ENCODE measurements around the gene TP73.

DNA sequence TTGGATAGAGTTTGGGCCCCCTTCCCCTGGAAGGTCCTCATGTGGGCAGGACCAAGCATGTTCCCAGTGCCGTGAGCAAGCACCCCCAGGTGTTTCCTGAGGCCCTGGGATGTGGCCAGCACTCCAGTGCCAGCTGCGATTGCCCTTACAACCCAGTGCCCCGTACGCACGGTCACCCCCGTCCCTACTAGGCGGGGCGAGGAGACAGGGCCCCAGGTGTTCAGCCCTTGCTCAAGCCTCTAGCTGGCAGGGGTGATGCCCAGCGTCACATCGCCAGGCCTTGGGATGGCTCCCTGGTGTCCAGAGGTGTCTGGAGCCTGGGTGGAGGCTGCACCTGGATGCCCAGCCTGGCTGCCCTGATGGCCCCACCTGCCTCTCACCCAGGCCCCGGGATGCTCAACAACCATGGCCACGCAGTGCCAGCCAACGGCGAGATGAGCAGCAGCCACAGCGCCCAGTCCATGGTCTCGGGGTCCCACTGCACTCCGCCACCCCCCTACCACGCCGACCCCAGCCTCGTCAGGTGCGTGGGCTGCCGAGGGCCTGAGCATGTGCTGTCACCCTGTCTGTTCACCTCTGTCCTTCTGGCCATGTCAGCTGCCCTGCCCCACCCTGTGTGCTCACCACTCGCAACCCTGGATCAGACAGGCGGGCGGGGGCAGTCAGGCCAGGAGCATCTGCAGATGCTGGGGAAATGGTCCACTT, 78.4 kb downstream of the TP73 start:
- no peak for TF ChIP-seq POLR2A (IDR thresholded peaks at IDR 0.05)
- TF ChIP-seq, protein P1, sequence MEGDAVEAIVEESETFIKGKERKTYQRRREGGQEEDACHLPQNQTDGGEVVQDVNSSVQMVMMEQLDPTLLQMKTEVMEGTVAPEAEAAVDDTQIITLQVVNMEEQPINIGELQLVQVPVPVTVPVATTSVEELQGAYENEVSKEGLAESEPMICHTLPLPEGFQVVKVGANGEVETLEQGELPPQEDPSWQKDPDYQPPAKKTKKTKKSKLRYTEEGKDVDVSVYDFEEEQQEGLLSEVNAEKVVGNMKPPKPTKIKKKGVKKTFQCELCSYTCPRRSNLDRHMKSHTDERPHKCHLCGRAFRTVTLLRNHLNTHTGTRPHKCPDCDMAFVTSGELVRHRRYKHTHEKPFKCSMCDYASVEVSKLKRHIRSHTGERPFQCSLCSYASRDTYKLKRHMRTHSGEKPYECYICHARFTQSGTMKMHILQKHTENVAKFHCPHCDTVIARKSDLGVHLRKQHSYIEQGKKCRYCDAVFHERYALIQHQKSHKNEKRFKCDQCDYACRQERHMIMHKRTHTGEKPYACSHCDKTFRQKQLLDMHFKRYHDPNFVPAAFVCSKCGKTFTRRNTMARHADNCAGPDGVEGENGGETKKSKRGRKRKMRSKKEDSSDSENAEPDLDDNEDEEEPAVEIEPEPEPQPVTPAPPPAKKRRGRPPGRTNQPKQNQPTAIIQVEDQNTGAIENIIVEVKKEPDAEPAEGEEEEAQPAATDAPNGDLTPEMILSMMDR (IDR thresholded peaks at IDR 0.05) = no peak

All from right lobe of liver (tissue), 4 donors.